Cerebellar nuclear complex (tissue), 1 donor: Measurements from ENCODE around the gene DDX31.

ENCODE experiments used
- DNase-seq, 2 experiments: peaks; one replicate each; lab custom pipeline; 2025; lab: John Stamatoyannopoulos, UW

Gene DDX31

DNA sequence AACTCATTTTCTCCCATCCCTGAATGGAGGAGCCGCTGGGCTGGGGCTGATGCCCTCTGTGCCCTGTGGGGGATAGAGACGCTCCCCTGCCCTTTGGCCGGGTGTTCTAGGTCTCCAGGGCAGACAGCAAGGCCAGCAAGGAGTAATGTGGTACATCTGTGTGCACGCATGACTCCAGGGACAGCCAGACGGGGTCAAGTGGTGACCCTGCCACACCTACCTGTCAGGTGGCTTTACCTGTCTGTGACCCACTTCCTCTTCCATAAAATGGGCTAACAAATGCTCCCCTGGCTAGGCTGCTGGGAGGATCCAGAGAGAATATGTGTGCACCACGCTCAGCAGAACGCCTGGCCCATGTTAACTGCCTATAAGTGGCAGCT is 122.7 kb downstream of the DDX31 start:
- no peak for DNase-seq

GRCh38 chr9:132546148-132547051 is 123.4 kb downstream of the DDX31 start:
- no peak for DNase-seq

DNA sequence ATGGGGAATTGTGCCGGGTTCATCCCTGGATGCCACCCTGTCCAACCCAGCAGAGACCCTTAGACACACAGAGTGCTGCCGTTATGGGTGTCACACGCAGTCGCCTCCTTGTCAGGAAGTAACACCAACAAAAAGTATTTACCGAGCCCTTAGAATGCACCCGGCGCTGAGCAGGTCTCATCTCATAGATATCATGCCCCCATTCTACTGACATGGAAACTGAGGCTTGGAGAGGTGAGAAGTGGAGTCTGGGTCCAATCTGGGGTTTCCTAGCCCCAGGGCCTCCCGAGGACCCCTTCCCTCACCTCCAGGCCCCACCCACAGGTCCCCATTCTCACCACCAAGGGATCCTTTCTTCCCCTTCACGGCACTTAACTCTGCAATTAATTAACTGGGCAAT is 124.2 kb downstream of the DDX31 start:
- DNase-seq, result no peak

DNA sequence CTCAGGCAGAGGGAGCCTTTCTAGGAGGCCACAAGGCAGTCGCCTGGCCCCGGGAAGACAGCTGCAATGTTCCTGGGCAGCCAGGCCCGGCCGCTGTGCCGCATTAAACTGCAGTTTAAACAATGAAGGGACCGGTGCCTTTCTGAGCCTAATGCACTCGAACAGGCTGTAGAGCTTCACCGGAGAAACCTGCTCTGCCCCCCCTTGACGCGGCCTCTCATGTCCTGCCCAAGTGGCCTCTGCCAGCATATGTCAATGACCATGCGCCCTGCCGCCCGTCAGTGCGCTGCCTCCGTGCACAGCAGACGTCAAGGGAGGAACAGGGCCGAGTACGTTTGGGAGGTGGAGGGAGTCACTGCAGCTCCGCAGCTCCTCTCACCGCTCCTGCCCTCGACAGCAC is 125.8 kb downstream of the DDX31 start:
- no peak for DNase-seq

DNA sequence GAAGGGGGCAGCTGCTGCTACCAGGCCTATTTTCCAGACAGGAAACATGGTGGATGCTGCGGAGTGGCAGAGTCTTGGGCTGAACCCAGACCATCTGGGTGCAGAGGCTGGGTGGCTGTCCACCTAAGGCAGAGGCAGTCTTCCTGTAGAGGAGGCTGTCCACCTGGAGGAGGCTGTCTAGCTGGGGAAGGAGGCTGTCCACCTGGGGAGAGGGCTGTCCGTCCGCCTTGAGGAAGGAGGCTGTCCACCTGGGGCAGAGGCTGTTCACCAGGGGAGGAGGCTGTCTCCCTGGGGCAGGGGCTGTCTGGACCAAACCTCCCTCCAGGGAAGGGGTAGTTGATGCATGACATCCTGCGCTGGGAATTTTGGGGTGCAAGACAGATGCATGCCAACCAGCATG is 126.5 kb downstream of the DDX31 start:
- DNase-seq, result no peak
